Stimulated activated CD8-positive, alpha-beta memory T cell treated with anti-CD3 and anti-CD28 coated beads, Interleukin-12 subunit alpha, Interleukin-12 subunit beta, amount 100 ng/mL, for 24 hours (primary cell): ENCODE results near the gene ADCY5.
"Not testable (repeated sequence)": the region's sequence is repeated elsewhere in the genome, so short reads cannot be mapped to it uniquely, and the experiment has no call there.

Experiments used
- DNase-seq: peaks from one replicate; pipeline ENCODE4 v3.0.0-alpha.2; 2020; ENCODE audit errors: extremely low read depth

ADCY5 gene

DNA sequence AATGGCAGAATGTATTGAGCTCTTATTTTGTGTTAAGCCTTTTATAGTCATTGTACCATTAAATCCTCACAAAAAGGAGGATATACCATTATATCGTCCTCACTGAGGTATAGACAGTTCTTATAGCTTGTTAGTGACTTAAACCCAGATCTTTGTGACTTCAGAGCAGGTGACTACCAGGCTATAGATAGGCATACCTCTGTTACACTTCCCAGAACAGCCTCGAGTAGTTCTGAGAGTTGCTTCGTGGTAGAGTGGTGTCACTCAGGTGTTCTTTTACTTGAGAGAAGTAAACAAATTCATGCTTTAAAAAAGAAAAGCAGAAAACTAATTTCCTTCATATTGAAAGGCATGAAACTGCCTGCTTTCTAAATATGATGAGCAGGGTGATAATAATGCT, 187.2 kb downstream of the ADCY5 start:
- DNase-seq = no peak

DNA sequence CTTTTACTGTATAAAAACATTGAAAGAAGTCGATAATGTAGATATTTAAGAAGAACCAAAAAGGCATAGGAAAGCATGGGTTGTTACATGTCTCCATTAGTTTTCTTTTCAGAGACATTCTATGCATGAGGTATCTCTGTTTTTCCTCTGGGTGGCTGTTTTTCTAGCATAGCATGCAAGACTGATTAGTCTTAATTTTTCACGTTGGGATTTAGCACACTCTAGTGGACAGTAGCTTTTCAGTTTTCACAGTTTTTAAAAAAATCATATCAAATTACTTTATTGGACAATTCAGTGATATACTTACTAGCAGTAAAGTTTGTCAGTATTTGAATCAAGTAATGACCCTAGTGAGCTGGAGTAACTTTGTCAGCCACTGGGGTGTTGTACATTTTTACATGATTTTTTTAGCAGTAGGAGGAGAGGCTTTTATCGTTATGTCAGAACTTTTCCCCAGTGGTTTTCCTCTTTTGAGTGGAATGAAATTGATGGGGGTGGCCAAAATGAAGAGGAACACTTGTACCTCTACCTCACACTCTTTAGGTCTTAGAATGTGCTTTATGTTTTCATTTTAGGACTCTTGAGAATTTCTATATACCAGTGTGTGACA, 190.0 kb downstream of the ADCY5 start:
- no peak for DNase-seq

DNA sequence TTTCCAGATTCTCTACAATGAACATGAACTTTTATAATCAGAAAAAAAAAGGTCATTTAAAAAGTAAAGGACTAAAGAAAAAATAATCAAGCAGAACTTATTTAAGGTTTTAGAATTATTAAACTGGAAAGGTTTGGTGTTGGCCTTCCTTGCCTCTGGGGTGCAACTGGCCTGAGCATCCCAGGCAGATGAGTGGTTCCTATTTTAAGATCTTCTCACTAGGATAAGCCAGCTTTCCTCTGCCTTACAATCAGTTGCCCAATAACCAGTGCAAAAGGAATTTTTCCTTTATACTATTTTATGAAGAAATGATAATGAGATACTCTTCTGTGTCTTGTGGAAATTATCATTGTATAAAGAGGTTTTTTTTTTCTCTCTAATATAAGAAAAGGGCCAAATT, 190.5 kb downstream of the ADCY5 start:
- DNase-seq = no peak

GRCh38 chr3:123256256-123256655, 192.6 kb downstream of the ADCY5 start:
- DNase-seq = no peak

DNA sequence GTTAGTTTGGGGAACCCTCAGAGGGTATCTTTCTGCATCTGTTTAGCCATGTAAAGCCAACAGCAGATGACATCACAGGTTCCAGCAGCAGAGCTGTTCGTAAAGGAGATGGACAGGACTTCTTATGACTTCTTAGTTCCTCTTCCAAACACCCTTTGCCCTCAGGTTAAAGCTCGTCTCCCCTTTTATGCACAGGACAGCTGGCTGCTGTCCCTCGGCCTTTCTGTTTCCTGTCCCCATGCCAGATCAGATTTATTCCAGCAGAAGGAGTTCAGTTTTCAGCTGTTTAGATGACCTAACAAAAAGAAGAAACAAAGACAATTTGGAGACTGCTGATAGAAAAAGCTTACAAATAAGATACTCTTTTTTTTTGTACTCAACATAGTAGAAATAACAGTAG, 202.0 kb downstream of the ADCY5 start:
- DNase-seq = no peak

DNA sequence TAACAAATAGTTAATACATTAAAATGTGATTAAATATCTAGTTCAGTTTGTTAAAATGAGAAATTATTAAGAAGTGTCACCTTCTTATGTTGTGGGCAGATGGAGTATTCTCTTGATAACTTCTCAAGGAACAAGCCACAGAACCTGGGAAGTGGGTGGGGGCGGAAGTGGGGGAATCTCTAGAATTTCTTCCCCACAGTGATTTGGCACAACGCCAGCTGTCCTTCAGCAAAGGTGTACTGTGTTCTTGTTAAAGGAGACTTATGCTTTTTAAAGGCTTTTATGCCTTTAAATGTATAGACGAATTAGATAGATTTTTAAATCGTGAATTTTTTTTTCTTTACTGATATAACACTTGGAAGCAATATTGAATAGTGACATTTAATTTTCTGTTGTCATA, 204.8 kb downstream of the ADCY5 start:
- no peak for DNase-seq

DNA sequence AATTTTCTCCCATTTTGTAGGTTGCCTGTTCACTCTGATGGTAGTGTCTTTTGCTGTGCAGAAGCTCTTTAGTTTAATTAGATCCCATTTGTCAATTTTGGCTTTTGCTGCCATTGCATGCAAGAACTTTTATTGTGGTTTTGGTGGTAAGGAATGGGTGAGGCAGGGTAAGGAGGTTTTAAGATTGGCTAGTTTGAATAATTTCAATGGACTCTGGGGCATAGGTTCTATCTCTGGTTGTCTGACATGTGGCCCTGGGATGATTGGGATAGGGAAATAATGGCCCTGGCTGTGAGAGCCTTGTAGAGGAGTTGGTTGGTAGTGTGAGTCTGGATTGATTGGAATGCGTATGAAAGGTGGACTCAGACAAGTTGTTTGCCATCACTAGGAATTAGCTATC, 209.1 kb downstream of the ADCY5 start:
- DNase-seq = no peak

DNA sequence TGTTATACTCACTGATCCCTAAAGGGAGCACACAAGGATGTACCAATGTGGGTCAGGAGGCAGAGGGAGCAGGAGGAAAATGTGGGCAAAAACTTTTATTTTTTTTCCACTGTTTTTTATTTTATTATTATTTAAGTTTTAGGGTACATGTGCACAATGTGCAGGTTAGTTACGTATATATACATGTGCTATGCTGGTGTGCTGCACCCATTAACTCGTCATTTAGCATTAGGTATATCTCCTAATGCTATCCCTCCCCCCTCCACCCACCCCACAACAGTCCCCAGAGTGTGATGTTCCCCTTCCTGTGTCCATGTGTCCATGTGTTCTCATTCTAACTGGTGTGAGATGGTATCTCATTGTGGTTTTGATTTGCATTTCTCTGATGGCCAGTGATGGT, 209.7 kb downstream of the ADCY5 start:
- DNase-seq = not testable (repeated sequence)

- no peak for DNase-seq
Observed at GRCh38 chr3:123236902-123237301, 212.0 kb downstream of the ADCY5 start.
